Suppressor macrophage (primary cell): Measurements from ENCODE around the gene SETX.
"Not testable (repeated sequence)": the region's sequence is repeated elsewhere in the genome, so short reads cannot be mapped to it uniquely, and the experiment has no call there.

ENCODE experiments used
- DNase-seq, 4 experiments: peaks; one replicate each; pipeline ENCODE4 v3.0.0-alpha.2; 2020 to 2022

SETX gene

DNA sequence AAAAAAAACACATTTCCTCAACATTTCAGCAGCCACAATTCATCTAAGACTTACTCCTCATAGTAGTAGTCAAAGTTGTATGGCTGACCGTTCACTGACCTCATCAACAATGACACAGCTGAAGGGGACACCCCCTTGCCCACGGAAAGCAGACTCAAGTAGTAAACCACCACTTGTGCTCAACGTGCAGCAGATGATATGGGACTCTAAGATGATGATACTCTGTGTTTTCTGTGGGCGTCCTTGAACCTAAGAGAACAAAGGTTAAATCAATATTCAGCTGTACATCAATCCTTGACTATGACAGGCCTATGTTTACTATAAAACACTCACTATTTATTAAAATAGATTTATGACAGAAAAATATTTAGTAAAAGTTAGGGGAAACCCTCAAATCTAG lies 71.6 kb downstream of the SETX start:
- DNase-seq = no peak

DNA sequence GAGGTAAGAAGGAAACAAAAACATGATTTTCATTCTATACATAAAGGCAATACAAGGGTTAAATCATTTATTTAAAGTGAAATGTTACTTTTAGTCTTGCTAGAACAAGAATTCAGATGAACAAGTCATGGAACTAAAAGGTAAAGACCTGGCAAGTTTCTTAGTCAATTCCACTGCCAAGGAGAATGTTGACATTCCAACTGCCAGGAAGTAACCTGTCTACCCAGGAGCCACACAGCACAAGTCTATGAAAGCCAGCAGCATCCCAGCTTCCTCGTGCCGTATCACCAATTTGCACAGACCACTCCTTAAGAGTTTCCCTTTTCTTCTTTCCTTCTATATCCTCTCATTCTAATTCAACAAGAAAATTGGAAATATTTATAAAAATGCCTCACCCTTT lies 79.9 kb downstream of the SETX start:
- no peak for DNase-seq

DNA sequence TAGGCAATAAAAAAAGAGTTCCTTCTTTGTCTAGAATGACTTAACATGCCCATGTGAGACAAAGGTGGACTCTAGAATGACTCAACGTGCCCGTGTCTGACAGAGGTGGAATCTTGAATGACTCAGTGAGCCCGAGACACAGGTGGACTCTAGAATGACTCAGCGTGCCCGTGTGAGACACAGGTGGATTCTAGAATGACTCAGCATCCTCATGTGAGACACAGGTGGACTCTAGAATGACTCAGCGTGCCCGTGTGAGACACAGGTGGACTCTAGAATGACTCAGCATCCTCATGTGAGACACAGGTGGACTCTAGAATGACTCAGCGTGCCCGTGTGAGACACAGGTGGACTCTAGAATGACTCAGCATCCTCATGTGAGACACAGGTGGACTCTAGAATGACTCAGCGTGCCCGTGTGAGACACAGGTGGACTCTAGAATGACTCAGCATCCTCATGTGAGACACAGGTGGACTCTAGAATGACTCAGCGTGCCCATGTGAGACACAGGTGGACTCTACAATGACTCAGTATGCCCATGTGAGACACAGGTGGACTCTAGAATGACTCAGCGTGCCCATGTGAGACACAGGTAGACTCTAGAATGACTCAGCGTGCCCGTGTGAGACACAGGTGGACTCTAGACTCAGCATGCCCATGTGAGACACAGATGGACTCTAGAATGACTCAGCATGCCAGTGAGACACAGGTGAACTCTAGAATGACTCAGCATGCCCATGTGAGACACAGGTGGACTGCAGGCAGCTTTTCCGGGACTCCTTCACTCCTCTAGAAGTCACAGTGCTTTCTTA lies 84.9 kb downstream of the SETX start:
- not testable (repeated sequence) for DNase-seq

DNA sequence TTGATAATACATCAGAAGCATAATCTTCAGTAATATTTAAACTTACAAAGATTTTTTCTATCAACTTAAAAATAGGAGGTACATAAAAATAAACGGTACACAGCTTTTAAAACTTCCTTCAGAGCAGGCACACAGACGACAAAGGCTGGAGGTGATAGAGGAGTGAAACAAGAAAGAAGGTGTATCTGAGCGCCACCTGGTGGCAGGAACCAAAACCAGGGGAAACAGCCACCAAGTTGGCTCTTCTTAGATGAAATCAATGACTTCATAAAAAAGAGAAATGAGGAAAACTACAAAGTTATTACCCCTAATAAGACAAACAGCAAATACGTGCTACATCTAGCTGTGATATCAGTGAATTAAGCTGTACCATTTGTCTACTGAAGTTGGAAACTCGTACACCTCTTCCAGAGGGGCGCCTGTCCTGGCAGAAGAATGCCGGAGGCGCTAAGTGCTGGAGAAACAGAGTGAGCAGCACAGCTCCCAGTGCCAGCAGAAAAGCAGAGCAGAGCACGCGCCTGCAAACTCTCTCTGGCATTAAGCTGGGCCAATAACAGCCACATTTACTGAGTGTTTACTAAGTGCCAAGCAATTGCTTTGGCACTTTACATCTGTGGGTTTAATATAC lies 85.9 kb downstream of the SETX start:
- DNase-seq = peak; percentile 62 to 78 (median 73)

DNA sequence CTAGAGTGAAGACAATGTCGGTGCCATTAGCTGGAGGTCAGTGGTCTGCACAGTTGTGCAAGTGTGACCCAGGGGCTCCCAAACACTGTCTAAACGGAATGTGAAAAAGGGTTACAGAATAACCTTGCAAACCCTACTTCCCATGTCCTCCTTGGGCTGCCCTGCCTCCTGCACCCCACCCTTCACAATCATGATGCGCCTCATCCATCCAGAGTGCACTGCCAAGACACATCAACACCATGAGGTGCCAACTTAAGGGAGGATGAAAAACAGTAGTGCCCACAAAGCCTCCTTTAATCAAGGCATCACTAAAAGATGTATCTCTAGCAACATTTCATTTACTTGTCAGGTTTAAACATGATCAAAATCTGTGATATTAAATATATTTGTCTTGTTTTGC lies 87.1 kb downstream of the SETX start:
- DNase-seq = no peak

DNA sequence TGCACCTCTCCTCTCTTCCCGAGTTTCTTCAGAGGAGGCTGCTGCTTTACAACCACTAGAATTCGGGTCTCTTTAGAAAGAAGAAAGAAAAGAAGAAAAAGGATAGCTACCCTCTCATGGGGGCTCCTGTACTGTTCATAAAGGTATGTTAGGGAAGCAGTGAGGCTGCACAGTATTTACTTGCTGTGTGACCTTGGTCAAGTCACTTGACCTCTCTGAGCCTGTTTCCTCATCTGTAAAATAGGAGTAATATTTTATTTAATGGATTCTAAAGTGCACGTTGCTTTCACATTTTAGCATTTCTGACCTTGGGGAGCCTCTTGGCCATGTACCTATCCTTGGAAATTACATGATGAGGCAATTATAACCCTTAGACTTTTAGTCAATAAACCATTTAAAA lies 88.8 kb downstream of the SETX start:
- no peak for DNase-seq

DNA sequence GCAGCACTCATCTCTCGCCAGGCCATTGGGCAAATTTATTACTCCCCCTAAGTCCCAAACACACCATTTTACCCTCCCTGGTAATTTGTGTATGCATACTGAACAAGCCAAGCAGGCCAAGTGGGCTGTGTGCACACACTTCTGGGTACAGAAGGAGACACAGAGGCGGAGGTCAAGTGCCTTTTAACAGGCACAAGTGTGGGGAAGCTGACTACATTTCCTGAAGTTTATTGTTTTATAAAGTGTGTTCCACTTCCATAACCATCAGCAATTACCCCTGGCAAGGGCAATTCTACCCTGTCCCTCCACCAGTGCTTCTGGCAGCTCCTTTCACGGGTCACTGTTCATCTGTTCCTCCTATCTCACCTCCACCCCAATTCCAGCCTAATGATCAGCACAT lies 93.9 kb downstream of the SETX start:
- no peak for DNase-seq

DNA sequence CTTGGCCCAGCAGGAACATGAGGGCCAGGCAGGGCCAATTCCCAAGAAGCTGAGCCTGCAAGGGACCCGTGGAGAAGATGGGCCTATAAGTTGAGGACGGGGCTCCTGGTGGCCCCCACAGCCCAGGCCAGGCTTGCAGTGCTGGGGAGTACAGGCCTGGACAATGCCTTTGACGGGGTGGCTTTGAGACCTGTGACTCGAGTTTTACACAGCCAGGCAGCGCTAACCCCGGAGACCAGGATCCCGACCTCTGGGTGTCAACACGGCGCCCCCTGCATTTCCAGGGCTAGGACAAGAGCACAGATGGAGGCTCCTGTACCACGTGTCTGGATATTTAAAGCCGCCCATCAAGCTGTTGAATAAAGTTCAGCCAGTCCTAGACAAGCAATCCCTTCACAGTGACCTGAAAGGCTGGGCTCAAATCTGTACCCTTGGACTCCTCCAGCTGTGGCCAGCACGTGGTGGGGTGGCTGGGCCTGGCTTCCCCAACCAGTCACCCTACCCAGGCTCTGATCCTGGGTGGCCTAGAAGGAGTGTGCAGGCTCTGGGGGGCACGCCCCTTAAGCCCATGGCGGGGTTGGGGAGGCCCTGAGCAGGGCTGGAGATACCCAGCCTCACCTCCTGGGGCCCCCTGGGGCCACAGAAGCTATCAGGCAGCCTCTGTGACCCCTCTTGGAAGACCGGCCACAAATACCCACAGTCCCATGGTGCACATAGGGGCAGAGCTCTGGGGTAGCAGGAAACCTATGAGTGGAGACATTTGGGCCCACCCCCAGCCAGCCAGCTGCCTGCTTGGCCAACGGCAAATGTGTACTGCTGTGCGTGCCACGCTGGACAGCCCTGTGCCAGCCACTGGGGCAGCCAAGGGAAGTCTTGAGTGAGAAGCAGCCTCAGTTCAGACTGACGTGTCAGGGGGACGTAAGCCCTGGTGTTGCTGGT lies 104.2 kb downstream of the SETX start:
- no peak for DNase-seq

DNA sequence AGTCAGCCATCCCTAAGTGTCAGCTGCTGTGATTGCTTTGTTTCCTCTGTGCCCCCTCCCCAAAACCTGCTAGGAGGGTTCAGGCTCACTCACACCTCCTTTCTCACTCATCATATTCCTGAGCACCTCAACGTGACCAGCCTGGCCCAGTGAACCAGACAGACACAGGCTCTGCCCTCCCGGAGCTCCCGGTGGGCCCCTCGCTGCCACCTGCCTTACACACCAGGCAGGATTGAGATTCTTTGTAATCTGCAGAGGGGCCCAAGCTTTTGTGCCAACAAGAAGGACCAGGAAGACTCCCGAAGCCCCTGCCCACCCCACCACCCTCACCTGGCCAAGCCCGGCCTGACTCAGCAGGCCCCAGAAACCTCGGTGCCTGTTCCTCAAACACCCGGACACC lies 105.1 kb downstream of the SETX start:
- DNase-seq = no peak

DNA sequence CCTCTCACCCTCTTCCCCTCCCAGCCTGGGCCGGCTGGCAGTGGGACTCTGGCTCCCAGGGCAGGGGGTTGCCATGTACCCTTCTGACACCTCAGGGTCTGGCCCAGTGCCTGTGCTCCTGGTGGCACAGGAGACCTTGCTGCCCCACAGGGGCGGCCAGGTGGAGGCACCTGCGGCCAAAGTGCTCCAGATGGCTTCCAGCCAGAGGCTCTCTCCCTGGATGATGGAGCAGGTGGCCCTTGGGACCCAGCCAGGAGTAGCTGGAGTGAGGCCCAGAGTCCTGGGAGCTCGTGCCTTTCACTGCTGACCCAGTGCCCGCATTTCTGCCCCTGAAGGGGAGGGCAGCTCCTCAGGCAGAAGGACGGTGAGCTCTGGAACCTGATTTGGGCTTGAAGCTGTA lies 105.7 kb downstream of the SETX start:
- no peak for DNase-seq

DNA sequence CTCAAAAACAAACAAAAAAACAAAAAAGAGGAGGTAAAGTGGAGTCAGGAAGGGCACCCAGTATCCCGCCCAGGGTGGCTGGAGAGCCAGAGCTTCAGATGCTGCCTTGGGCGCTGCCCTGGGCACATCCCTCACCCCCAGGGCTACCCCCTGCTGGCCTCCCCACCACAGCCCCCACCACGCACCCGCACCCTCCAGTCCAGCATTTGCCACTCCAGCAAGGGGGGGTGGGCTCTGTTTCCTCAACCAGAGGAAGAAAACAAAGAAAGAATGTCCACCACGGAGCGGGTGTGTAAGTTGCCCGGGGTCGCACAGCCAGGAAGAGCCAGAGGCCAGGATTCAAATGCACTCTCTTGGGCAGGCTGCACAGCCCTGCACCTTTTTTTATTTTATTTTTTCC lies 106.8 kb downstream of the SETX start:
- DNase-seq = no peak

DNA sequence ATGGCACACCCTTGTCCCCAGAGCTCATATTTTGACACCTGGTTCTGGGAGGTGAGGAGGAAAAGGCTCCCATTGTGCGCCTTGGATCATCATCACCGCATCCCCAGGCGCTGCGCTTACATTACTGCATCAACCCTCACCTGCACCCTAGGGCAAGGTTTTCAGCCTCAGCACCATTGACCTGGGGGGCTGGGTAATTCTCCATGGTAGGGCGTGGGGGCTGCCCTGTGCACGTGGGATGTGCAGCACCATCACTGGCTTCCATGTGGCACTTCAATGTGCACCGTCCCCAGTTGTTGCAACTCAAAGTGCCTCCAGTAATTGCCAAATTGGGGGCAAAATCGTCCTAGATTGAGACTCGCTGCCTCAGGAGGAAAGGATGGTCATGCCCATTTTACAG lies 109.3 kb downstream of the SETX start:
- no peak for DNase-seq

DNA sequence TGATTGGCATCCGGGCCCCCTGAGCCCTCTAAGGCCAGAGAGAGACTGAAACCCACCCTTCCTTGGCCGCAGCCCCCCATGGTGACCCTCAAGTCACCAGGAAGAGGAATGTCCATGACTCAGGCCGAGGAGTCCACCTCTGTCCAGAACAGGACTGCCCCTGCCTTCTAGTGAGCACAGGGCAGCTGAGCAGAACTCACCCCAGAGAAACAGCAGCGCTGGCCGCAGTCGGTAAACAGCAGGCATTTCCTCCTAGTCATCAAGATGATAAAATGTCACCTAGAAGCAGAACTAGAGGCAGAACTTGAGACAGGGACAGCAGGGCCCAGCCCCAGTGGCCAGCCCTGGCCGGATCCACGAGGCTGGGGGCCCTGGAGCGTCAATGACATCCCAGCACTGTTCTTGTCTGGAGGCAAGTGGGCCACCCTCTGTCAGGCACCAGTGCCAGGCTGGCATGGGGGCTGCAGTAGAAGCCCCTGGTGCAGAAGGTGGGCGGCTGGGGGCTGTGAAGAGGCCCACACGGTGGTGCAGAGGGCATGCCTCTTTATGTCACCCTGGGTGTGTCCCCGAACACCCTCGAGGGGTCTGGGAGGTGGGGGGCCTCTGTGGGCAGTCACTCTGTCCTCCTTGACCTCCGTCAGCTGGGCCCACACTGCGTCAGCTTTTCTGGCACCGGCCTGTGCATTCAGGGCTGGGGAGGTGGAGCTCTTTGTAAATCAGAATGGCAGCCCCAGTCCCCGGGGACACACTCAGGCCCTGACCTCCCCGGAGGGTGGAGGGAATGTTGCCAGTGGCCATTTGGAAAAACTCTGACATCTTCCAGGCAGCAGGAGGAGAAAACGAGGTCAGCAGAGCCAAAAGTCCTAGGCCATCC lies 110.0 kb downstream of the SETX start:
- no peak for DNase-seq

DNA sequence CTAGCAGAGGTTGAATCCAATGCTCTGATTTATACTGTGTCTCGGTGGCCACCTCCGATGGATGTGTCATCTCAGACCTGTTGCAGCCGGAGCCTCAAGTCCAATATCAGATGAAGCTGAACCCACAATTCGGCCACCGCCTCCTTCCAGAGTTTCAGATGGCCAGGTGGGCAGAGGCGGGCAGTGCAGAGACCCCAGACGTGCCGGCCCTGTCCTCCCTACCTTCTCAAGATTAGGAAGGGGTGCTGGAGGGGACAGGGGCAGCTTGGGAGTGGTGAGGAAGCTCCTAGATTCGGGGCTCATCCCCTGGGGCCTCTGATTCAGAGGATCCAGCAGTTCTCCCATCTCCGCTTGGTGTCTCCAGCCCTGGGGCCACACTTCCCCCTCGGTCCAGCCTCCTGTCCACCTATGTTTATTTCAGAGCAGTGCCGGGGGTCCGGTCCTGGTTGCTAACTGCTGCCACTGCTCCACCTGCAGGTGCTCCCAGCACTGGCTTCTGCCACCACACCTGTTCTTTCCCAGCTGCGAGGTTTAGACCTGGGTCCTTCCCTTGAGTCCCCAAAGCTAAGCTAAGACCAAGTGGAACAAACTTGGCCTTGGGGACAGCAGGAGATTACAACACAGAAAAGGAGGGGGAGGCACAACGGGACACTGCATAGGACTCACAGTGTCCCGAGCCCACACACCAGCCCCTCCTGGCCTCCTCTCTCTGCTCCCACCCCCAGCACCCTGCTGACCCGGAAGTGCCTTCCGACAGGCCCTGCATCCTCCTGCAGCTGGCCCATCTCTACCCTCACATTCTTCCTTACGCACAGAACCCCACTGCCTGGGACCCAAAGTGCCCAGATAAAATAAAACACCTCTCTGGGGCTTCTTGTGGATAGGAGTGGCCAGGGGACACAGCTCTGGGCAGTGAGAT lies 111.4 kb downstream of the SETX start:
- DNase-seq = no peak

DNA sequence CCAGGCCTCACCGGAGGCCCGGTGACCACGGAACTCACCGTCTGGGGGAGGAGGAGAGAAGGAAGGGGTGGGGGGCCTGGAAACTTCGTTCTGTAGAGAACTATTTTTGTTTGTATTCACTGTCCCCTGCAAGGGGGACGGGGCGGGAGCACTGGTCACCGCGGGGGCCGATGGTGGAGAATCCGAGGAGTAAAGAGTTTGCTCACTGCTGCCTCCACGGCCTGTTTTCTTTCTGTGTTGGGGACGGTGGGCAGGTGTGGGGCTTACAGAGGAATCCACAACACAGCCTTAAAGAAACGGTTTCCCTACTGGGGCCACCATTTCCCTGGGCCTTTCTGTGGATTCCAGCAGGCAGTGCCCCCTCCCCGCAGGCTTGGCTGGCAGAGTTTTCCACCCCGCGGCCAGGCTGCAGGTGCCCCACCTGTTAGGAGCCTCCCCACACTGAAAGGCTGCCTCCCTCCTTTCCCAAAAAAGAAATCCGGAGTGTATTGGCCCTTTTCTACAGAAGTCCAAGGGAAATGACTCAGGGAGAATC lies 112.1 kb downstream of the SETX start:
- no peak for DNase-seq

DNA sequence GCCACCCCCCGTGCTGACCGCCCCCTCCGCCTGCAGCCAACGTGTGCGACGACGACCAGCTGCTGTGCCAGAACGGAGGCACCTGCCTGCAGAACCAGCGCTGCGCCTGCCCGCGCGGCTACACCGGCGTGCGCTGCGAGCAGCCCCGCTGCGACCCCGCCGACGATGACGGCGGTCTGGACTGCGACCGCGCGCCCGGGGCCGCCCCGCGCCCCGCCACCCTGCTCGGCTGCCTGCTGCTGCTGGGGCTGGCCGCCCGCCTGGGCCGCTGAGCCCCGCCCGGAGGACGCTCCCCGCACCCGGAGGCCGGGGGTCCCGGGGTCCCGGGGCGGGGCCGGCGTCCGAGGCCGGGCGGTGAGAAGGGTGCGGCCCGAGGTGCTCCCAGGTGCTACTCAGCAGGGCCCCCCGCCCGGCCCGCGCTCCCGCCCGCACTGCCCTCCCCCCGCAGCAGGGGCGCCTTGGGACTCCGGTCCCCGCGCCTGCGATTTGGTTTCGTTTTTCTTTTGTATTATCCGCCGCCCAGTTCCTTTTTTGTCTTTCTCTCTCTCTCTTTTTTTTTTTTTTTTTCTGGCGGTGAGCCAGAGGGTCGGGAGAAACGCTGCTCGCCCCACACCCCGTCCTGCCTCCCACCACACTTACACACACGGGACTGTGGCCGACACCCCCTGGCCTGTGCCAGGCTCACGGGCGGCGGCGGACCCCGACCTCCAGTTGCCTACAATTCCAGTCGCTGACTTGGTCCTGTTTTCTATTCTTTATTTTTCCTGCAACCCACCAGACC lies 112.8 kb downstream of the SETX start:
- DNase-seq = peak; percentile 44 to 74 (median 54)

DNA sequence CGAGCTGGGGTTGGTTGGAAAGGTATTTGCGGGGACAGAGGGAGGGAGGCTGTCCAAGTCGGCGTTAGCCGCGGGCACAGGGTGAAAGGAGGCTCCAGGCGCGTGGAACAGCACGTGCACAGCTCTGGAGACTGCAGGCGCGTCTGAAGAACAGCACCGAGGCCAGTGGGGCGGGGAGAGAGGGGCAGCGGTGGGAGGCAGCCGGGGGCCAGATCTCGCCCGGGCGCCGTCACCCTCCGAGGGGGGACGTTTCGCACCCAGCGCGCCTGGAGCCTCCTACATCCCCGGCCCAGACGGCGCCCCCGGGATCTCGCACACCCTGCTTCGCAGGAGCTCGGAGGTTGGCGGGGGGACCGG lies 113.3 kb downstream of the SETX start:
- no peak for DNase-seq

DNA sequence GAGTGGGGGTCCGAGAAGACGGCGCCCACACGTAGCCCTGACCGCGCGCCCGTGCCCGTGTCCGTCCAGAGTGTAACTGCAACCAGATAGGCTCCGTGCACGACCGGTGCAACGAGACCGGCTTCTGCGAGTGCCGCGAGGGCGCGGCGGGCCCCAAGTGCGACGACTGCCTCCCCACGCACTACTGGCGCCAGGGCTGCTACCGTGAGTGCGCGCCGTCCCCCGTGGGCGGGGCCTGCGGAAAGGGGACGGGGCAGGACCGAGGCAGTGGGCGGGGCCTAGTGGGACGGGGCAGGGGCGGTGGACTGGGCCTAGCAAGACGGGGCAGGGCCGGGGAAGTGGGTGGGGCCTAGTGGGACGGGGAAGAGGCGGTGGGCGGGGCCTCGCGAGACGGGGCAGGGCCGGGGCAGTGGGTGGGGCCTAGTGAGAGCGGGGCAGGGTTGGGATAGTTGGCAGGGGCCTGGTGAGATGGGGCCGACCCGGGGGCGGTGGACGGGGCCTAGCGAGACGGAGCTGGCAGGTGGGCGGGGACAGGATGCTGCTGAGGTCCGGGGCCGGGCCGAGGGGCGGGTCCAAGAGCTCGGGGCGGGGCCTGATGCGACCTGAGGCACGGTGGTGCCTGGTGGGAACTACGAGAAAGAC lies 113.8 kb downstream of the SETX start:
- DNase-seq = peak; percentile 92 to 99 (median 94)

DNA sequence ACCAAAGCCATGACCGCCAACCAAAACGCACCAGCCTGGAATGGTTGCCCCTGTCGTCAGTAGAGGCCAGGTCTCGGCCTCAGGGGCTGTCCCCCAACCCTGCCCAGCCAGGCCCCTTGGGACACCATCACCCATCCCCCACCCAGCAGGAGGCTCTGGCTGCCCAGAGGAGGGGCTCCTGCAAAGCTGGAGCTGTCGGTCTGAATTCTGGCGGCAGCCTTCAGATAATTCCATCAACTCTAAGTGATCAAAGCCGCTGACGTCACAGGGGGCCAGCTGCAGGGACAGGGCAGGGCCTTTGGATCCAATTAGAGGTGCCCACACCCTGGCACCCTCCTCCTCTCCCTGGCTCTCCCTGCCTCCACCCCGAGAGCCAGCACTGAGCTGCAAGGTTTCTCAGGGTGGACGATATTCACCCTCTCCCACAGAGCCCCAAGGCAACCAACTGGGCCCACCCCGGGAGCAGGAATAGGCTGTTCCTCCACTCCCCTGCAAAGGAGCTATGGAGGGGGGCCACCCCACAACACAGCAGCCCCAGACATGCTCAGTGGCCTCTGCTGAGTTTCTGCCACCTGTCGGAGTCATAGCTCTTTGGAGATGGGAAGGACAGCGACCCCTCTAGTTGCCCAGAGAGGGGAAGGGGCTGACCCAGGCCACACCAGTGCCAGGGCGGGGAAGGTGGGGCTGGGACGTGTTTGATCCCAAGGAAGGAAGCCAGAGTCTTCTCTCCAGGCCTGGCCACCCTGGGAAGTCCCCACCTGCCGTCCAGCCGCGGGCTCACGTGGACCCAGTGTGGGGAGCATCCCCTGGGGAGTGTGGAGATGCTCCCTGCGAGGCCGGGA lies 114.6 kb downstream of the SETX start:
- DNase-seq = no peak
